ENCODE measurements around the gene ZNF799.

DNA sequence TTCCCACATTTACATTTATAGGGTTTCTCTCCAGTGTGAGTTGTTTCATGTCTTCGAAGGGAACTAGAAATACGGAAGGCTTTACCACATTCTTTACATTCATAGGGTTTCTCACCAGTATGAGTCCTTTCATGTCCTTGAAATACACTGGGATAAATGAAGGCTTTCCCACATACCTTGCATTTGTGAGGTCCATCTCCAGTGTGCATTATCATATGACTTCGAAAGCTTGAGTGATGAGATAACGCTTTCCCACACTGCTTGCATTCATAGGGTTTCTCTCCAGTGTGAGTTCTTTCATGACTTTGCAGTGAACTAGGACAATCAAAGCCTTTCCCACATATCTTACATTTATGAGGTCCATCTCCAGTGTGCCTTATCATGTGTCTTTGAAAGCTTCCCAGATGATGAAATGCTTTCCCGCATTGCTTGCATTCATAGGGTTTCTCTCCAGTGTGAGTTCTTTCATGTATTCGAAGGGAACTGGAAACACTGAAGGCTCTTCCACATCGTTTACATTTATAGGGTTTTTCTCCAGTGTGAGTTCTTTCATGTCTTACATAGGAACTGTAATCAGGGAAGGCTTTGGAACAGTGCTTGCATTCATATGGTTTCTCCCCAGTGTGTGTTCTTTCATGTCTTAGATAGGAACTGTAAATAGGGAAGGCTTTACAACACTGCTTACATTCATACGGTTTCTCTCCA is 50.7 kb downstream of the ZNF799 start:
- no peak for TF ChIP-seq POLR2A (IDR thresholded peaks at IDR 0.05)
- TF ChIP-seq, protein P1, sequence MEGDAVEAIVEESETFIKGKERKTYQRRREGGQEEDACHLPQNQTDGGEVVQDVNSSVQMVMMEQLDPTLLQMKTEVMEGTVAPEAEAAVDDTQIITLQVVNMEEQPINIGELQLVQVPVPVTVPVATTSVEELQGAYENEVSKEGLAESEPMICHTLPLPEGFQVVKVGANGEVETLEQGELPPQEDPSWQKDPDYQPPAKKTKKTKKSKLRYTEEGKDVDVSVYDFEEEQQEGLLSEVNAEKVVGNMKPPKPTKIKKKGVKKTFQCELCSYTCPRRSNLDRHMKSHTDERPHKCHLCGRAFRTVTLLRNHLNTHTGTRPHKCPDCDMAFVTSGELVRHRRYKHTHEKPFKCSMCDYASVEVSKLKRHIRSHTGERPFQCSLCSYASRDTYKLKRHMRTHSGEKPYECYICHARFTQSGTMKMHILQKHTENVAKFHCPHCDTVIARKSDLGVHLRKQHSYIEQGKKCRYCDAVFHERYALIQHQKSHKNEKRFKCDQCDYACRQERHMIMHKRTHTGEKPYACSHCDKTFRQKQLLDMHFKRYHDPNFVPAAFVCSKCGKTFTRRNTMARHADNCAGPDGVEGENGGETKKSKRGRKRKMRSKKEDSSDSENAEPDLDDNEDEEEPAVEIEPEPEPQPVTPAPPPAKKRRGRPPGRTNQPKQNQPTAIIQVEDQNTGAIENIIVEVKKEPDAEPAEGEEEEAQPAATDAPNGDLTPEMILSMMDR (IDR thresholded peaks at IDR 0.05) = no peak
